ENCODE results near the gene EXO1.

Gene EXO1

DNA sequence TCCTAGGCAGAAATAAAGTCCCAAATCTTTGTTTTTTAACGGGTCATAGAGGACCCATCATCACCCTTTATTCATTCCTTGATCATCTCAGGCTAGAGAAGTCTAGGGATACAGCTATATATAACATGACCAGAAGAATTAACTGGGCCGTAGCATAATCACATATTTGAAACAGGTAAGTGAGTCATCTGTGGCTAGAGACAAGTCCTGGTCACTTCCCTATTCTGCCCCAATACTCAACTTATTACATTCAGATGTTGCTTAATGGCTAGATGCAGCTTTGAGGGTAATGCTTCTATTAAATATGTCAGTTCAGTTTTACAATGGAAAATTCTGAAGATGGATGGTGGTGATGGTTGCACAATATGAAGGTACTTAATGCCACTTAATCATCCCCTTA is 47.0 kb downstream of the EXO1 start:
- no peak for DNase-seq

DNA sequence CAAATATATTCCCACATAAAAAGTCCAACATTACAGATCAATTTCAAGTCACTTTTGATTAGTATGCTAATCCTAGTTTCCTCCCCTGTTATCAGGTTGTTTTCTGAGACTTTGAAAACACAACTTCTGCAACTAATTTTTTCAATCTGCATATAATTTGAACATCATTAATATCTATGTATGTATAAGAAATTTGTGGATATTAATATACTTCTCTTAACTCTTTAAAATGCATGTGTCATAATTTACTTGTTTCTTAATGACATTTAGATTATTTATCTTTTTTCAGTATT is 48.6 kb downstream of the EXO1 start:
- DNase-seq, result no peak

DNA sequence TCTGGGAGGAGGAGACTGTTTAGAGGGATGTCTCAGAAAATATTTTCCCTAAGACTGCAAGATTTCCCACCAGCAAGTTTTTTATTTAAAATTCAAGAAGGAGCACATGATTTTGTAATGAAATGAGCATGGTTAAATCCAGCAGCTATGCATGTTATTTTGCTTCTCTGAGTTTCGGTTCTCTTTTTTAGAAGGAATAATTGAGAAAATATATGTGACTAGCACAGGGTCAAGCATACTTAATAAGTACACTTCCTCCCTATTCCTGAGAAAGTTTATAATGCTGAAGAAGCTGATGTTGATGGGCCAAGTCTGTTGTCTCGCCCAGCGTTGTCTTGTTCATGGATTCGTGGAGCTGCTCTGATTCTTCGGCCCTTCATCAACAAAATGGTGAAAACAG is 51.2 kb downstream of the EXO1 start:
- no peak for DNase-seq

DNA sequence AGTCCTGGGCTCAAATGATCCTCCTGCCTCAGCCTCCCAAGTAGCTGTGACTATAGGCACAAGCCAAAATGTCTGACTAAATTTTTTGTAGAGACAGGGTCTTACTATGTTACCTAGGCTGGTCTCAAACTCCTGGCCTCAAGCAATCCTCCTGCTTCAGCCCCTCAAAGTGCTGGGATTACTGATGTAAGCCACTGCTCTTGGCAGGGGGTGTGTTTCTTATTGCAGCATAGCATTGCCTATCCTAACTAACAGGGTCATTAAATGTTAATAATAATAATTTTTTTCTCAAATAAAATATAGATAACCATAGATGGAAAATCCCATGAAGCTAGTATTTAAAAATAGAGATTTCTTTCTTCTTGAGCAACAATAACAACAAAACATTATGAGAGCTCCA is 52.4 kb downstream of the EXO1 start:
- DNase-seq, result no peak

DNA sequence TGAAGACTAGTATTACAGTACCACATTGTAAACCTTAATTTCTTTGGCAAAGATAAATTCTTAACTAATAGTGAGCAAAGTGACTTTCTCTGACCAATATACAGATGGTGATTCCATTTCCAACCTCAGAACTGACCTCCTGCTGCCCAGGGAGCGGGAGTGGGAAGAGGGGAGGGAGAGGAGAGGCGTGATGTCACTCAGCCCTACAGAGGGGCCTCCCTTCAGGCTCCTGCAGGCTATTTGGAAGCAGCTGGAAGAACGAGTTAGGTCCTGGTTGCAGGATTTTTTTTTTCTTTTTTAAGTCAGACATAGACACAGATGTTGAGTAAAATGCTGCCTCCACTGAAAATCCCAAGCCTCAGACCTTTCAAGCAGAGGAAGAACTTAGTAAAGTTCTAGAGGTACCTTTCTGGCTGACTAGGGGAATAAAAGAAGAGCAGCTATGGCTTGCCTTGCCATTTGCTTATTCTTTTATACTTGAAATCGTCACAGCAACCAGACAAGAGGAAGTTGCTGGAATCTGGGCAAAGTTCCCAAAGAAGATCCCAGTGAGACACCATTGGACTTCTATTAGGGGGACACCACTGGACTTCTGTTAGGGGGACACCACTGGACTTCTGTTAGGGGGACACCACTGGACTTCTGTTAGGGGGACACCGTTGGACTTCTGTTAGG is 54.5 kb downstream of the EXO1 start:
- DNase-seq, result no peak

DNA sequence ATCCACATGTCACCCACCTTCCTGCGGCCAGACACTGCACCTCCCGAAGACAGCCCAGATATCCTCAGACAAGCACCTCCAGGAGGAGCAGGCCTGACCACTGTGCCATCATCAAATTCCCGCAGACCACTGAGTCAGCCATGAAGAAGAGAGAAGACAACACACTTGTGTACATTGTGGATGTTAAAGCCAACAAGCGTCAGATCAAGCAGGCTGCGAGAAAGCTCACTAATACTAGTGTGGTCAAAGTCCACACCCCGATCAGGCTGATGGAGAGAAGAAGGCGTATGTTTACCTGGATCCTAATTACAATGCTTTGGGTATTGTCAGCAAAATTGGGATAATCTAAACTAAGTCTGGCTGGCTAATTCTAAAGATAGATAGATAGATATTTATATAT is 68.2 kb downstream of the EXO1 start:
- no peak for DNase-seq

DNA sequence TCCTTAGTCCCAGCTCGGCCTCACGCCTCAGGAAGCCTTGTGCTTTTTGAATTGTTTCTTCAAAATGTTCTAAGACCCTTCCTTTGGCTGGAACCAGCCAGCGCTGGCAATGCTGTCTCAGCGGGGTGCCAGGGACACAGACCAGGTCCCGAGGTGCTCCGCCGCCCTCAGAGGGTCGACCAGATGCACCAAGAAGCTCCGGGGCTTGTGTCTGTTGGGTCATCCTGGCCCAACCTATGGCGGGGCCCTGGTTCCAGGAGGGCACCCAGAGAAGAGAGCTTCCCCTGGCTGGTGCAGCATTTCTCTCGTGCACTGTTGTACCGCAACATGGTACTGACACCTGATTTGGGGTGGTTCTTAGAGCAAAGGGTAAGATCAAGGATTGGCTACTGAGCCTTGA is 69.5 kb downstream of the EXO1 start:
- no peak for DNase-seq

DNA sequence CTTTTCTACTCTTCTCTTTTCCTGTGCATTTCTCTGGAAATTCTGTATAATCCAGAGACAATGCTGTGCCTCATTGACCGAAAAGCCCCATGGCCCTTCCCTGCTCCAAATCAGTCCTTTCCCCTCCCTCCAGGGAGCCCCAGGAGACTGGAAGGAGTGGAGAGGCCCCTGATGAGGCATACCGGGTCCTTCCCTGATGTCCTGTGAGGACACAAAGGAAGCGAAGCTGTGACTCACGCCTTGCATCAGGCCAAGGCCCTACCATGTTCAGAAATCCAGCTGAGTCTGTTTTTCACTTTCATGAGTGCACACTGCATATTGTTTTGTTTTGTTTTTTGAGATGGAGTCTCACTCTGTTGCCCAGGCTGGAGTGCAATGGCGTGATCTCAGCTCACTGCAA is 70.9 kb downstream of the EXO1 start:
- DNase-seq, result no peak

DNA sequence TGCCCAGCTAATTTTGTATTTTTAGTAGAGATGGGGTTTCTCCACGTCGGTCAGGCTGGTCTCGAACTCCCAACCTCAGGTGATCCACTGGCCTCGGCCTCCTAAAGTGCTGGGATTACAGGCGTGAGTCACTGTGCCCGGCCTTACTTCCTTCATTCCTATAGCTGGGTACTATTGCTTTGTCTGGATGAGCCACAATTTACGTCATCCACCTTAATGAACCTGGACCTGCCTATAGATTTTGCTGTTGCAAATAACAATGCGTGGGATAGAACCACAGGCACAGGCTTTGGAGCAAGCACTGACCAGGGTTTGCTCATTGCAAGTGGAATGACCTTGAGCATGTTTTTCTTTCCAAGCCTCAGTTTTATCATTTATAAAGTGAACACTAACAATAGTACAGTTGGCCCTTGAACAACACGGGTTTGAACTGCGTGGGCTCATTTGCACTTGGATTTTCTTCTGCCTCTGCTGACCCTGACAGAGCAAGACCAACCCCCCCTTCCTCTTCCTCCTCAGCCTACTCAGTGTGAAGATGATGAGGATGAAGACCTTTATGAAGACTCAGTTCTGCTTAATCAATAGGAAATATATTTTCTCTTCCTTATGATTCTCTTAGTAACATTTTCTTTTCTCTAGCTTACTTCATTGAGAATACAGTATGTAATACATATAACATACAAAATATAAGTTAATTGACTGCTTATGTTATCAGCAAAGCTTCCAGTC is 76.2 kb downstream of the EXO1 start:
- DNase-seq, result no peak

DNA sequence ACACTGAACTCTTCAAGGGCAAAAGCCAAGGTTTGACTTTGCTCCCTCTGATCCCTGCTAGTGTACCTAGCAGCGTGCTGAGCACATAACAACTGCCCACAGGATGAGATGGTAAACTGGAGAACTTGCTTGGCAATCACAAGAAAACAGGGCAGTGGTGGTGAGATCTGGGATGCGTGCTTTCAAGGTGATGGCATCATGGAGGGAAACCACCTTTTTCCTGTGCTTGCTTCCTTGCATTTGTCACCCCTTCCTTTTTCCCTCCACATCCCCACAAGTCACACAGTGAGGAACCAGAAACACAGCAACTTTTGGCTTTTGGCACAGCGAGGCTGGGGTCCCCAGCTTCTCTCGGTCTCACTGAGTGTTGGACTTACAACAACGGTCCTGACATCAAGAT is 78.1 kb downstream of the EXO1 start:
- no peak for DNase-seq

DNA sequence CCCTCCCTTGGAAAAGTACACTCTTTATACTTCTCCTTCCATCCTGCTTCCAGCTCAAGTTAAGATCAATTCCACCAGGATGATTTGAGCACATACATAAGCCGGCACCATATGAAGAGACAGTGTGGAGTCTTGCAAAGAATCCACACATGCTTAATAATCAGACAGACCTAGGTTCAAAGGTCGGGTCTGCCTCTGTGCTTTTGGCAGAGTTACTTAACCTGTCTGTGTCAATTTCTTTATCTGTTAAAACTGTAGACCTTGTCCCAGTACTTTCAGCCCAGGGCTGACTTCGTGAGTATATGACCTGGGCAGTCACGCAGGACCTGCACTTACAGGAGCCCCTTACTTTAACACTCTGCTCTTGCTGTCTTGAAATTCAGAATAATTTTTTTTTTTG is 79.3 kb downstream of the EXO1 start:
- DNase-seq, result no peak

DNA sequence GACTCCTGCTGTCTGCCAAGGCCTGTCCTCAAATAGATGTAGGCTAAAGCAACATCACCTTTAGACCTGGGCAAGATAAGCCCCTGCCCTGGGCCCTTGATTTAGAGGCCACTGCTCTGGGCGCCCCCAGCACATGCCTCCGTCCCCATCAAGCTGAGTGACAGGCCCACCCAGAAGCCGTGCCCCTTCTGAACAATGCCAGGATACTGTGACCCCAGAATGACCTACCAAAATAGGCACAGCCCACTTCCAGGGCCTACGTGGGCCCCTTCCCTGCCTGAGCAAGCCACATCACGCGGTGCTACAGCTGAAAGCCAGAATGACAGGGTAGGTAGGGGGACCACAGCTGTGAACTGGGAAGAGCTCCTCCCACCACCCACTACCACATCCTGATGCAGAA is 84.8 kb downstream of the EXO1 start:
- DNase-seq, result no peak

DNA sequence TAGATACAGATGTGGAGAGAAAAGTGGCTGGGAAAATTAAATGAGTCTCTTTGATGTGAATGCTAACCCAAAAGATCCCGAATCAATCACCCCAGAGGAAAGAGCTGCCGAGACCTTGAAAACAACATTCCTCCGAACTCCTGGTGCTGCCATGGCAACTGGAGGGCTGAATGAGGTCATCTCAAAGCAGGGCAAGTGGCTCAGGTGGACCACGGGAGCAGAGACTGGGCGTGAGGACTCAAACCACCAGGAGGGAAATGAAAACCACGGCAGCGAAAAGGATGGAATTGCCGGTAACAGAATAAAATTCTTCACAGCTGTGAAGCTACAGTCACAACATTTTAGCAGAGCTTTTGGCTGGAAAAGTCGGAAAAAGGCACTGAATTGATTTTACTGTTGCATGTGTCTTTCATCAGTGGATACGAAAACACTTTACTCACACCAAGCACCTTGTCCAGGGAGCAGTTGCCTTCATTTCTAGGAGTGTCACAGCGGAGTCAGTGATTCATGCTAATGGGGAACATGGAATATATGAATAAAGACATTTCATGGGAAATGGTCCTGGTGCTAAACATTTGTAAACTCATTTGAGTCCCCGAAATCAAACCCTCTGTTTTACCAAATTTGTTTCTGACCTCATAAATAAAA is 86.3 kb downstream of the EXO1 start:
- peak; percentile 30 to 47 for DNase-seq

DNA sequence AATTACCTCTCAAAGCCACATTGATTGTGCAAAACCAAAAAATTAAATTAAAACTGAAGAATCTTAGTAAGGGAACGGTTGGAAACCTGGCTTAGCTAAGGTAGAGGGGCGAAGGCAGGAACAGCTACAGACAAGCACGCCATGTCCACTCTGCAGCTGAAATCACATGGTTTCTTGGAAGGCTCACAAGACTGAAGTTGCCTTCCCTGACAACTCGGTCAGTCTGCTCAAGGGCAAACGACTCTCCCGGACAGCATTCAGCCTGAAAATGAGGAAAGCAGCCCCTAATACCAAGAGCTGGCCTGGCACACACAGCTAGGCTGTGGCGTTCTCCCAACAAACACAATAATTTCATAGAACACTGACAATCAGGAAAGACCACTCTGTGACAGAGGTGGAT is 86.9 kb downstream of the EXO1 start:
- no peak for DNase-seq
